H9 (cell line): ENCODE results near the gene PIK3CD. TPM values are rescaled to one million over a fixed set of nuclear protein-coding genes. Genes with fewer than 3 reads are reported as not detected.

ENCODE experiments used
- DNase-seq: peaks from one replicate; pipeline ENCODE4 v3.0.0-alpha.2; 2017
- H2AFZ ChIP-seq: one replicate; pipeline ENCODE4 v1.6.1; 2013; ENCODE audit warnings: mild to moderate bottlenecking, low read length, control low read depth, moderate library complexity
- H2AK5ac ChIP-seq: 2 replicates; pipeline ENCODE4 v1.6.1; 2013; ENCODE audit warnings: low read length, control low read depth, mixed read lengths; ENCODE audit not compliant: insufficient read length
- H2BK120ac ChIP-seq: one replicate; pipeline ENCODE4 v1.6.1; 2013; ENCODE audit warnings: low read depth, mild to moderate bottlenecking, low read length, control low read depth, inconsistent platforms; ENCODE audit not compliant: poor library complexity, severe bottlenecking
- H2BK12ac ChIP-seq: 2 replicates; pipeline ENCODE4 v1.6.1; 2013; ENCODE audit warnings: low read length, control low read depth, mixed read lengths, low read depth; ENCODE audit not compliant: insufficient read length
- H2BK15ac ChIP-seq: 2 replicates; pipeline ENCODE4 v1.6.1; 2013; ENCODE audit warnings: low read depth, low read length, control low read depth
- H2BK20ac ChIP-seq: one replicate; pipeline ENCODE4 v1.6.1; 2013; ENCODE audit warnings: low read depth, mild to moderate bottlenecking, low read length, control low read depth, inconsistent platforms; ENCODE audit not compliant: poor library complexity, severe bottlenecking
- H2BK5ac ChIP-seq: 2 replicates; pipeline ENCODE4 v1.6.1; 2013; ENCODE audit warnings: low read length, control low read depth, mixed read lengths; ENCODE audit not compliant: insufficient read length
- H3K14ac ChIP-seq: 2 replicates; pipeline ENCODE4 v1.6.1; 2013; ENCODE audit warnings: low read length, control low read depth; ENCODE audit not compliant: insufficient read depth
- H3K18ac ChIP-seq: 2 replicates; pipeline ENCODE4 v1.6.1; 2013; ENCODE audit warnings: low read depth, mild to moderate bottlenecking, mixed read lengths, low read length, control low read depth; ENCODE audit not compliant: insufficient read length
- H3K23ac ChIP-seq: 2 replicates; pipeline ENCODE4 v1.6.1; 2013; ENCODE audit warnings: low read length, control low read depth, mixed read lengths, low read depth; ENCODE audit not compliant: insufficient read length
- H3K23me2 ChIP-seq: 2 replicates; pipeline ENCODE4 v1.6.1; 2013; ENCODE audit warnings: low read depth, mild to moderate bottlenecking, mixed read lengths, low read length, control low read depth; ENCODE audit not compliant: insufficient read length, poor library complexity, severe bottlenecking
- H3K27ac ChIP-seq: 2 replicates; pipeline ENCODE4 v1.5.1; 2013; ENCODE audit warnings: low read length, control low read depth, mixed read lengths, low read depth; ENCODE audit not compliant: insufficient read length
- H3K27me3 ChIP-seq: 2 replicates; pipeline ENCODE4 v1.6.1; 2013; ENCODE audit warnings: low read length, control low read depth, inconsistent platforms; ENCODE audit not compliant: insufficient read depth
- H3K4ac ChIP-seq: 2 replicates; pipeline ENCODE4 v1.6.1; 2013; ENCODE audit warnings: low read depth, mild to moderate bottlenecking, control low read depth, inconsistent platforms, low read length, moderate library complexity
- H3K4me1 ChIP-seq: 2 replicates; pipeline ENCODE4 v1.6.1; 2013; ENCODE audit warnings: low read length, control low read depth, inconsistent platforms; ENCODE audit not compliant: insufficient read depth
- H3K4me2 ChIP-seq: 2 replicates; pipeline ENCODE4 v1.6.1; 2013; ENCODE audit warnings: low read length, control low read depth, mixed read lengths; ENCODE audit not compliant: insufficient read length, insufficient read depth
- H3K56ac ChIP-seq: 2 replicates; pipeline ENCODE4 v1.6.1; 2013; ENCODE audit warnings: low read depth, mild to moderate bottlenecking, mixed read lengths, low read length, control low read depth; ENCODE audit not compliant: insufficient read length
- H3K79me1 ChIP-seq: 2 replicates; pipeline ENCODE4 v1.6.1; 2013; ENCODE audit warnings: low read depth, mild to moderate bottlenecking, moderate library complexity, low read length, control low read depth, inconsistent platforms; ENCODE audit not compliant: insufficient read depth, poor library complexity, severe bottlenecking
- H3K79me2 ChIP-seq: 2 replicates; pipeline ENCODE4 v1.6.1; 2013; ENCODE audit warnings: low read length, control low read depth, inconsistent platforms; ENCODE audit not compliant: insufficient read depth
- H3K9ac ChIP-seq: 2 replicates; pipeline ENCODE4 v1.6.1; 2013; ENCODE audit warnings: low read length, control low read depth, mixed read lengths; ENCODE audit not compliant: insufficient read length; ENCODE audit errors: extremely low read depth
- H3K9me3 ChIP-seq: one replicate; pipeline ENCODE4 v1.6.1; 2013; ENCODE audit warnings: low read depth, low read length, inconsistent platforms; ENCODE audit not compliant: control insufficient read depth
- H3T11ph ChIP-seq: one replicate; pipeline ENCODE4 v1.6.1; 2013; ENCODE audit warnings: mild to moderate bottlenecking, low read length, control low read depth, inconsistent platforms
- H4K20me1 ChIP-seq: one replicate; pipeline ENCODE4 v1.6.1; 2013; ENCODE audit not compliant: control insufficient read depth, insufficient read length, insufficient read depth
- H4K5ac ChIP-seq: 2 replicates; pipeline ENCODE4 v1.6.1; 2013; ENCODE audit warnings: low read depth, mild to moderate bottlenecking, mixed read lengths, low read length, control low read depth; ENCODE audit not compliant: insufficient read length
- H4K8ac ChIP-seq: replicated peaks from 2 replicates; pipeline ENCODE4 v1.6.1; 2013; ENCODE audit warnings: low read length, control low read depth, mixed read lengths, low read depth; ENCODE audit not compliant: insufficient read length
- H4K91ac ChIP-seq: 2 replicates; pipeline ENCODE4 v1.6.1; 2013; ENCODE audit warnings: low read depth, mild to moderate bottlenecking, moderate library complexity, mixed read lengths, low read length, control low read depth; ENCODE audit not compliant: insufficient read length
- H3K27ac Mint-ChIP-seq, 3 experiments: 2 replicates in 2 of 3; 3 replicates in 1 of 3; pipeline ENCODE4 v1.8.0; 2020 to 2021; ENCODE audit warnings: mixed read lengths in 3 of 3, mild to moderate bottlenecking in 1 of 3, moderate library complexity in 1 of 3
- H3K27me3 Mint-ChIP-seq: 2 replicates; pipeline ENCODE4 v1.8.0; 2021; ENCODE audit warnings: low read depth, mild to moderate bottlenecking, moderate library complexity, mixed read lengths
- H3K36me3 Mint-ChIP-seq, 3 experiments: 2 replicates in 2 of 3; 3 replicates in 1 of 3; pipeline ENCODE4 v1.8.0; 2020 to 2021; ENCODE audit warnings: low read depth in 3 of 3, mixed read lengths in 3 of 3; ENCODE audit not compliant: insufficient read depth in 1 of 3
- H3K4me1 Mint-ChIP-seq, 2 experiments: 2 replicates each; pipeline ENCODE4 v1.8.0; 2020; ENCODE audit warnings: mixed read lengths in 2 of 2
- H3K4me3 Mint-ChIP-seq, 2 experiments: 2 replicates in 1 of 2; 3 replicates in 1 of 2; pipeline ENCODE4 v1.8.0; 2020 to 2021; ENCODE audit warnings: mild to moderate bottlenecking in 2 of 2, mixed read lengths in 2 of 2, moderate library complexity in 1 of 2
- H3K9me3 Mint-ChIP-seq, 2 experiments: 2 replicates in 1 of 2; 3 replicates in 1 of 2; pipeline ENCODE4 v1.8.0; 2020; ENCODE audit warnings: mild to moderate bottlenecking in 2 of 2, mixed read lengths in 2 of 2, moderate library complexity in 1 of 2
- WGBS: extraction: QIAGEN DNeasy Blood & Tissue Kit; methylation state at CpG from one replicate; pipeline ENCODE4 v1.1.7; 2013; ENCODE audit warnings: missing lambda C conversion rate, low lambda C conversion rate, mixed read lengths; ENCODE audit not compliant: insufficient read length; ENCODE audit errors: extremely low coverage; 5-methylcytosine and 5-hydroxymethylcytosine counted together
- total RNA-seq: library from RNA; stranded (reverse); gene quantifications from 2 replicates; pipeline ENCODE4 v1.2.1, GENCODE V29; 2021
- TF ChIP-seq, protein P1 (sequence below): fragments of 200-600 bp; sonication (generic); conservative IDR thresholded peaks from 3 replicates; pipeline ENCODE4 v1.8.0; 2021; ENCODE audit warnings: antibody characterized with exemption, mild to moderate bottlenecking

Gene PIK3CD
- total RNA-seq, 1 experiment from 2014 or later: 10.0 TPM

DNA sequence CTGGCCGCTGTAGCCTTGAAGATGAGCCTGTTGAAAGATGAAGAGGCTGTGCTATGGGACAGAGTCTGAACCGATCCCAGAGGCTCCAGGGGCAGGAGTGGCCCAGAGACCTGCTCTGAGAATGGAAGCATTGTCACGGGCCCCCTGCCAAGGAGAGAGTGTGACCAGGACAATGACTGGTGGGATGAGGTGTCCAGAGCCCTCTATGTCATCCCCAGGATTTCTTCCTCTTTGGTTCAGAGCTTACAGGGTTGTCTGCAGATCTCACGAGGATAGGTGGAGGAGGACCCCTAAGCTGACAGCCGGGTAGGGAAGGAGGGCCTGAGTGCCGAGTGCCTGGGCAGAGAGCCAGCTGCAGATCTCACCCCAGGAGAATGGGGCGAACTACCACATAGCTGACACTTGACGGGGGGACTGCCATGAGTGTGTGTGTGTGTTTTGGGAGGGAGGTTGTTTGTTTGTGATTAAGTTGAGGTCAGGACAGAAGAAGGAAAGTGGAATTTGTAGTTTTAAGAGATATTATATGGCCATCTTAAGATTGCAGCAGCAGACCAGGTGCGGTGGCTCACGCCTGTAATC lies 25.4 kb downstream of the PIK3CD start:
- no peak overlapping the region for H3K9ac ChIP-seq
- no peak overlapping the region for H3K4me2 ChIP-seq
- no peaks in the 10 kb centered on the region; the same call in 1 of the 2 replicates for H3K27me3 ChIP-seq
- 0 out of 2 replicates have a peak, but pooled peaks cover 1% of the 10 kb centered on the region for H3K27me3 Mint-ChIP-seq
- no peaks in the 10 kb centered on the region; a peak in 1 of 7 replicates for H3K36me3 Mint-ChIP-seq
- no peaks in the 10 kb centered on the region for H3K79me1 ChIP-seq
- no peak overlapping the region for H3K56ac ChIP-seq
- peaks cover 0 to 10% of the 10 kb centered on the region in 2 experiments; a peak in 3 of 4 replicates for H3K4me1 Mint-ChIP-seq
- no peaks in the 10 kb centered on the region for H4K20me1 ChIP-seq
- H3K18ac ChIP-seq: no peak overlapping the region
- H3K9me3 ChIP-seq: no peaks in the 10 kb centered on the region
- no peak overlapping the region for H2BK120ac ChIP-seq
- no peak overlapping the region for H3K14ac ChIP-seq
- TF ChIP-seq, protein P1, sequence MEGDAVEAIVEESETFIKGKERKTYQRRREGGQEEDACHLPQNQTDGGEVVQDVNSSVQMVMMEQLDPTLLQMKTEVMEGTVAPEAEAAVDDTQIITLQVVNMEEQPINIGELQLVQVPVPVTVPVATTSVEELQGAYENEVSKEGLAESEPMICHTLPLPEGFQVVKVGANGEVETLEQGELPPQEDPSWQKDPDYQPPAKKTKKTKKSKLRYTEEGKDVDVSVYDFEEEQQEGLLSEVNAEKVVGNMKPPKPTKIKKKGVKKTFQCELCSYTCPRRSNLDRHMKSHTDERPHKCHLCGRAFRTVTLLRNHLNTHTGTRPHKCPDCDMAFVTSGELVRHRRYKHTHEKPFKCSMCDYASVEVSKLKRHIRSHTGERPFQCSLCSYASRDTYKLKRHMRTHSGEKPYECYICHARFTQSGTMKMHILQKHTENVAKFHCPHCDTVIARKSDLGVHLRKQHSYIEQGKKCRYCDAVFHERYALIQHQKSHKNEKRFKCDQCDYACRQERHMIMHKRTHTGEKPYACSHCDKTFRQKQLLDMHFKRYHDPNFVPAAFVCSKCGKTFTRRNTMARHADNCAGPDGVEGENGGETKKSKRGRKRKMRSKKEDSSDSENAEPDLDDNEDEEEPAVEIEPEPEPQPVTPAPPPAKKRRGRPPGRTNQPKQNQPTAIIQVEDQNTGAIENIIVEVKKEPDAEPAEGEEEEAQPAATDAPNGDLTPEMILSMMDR: no peak
- no peaks in the 10 kb centered on the region for H3K9me3 Mint-ChIP-seq
- no peak overlapping the region for H3T11ph ChIP-seq
- no peak overlapping the region for H2BK5ac ChIP-seq
- H2AK5ac ChIP-seq: no peak overlapping the region
- H4K5ac ChIP-seq: no peak overlapping the region
- no peaks in the 10 kb centered on the region for H3K79me2 ChIP-seq
- no peak overlapping the region for H2BK20ac ChIP-seq
- H4K91ac ChIP-seq: no peak overlapping the region
- no CpG with 5 or more reads among the region's 10 CpGs for WGBS
- H2BK15ac ChIP-seq: no peak overlapping the region
- no peak overlapping the region for H4K8ac ChIP-seq
- no peak for DNase-seq
- no peak overlapping the region for H3K27ac ChIP-seq
- H3K23me2 ChIP-seq: no peaks in the 10 kb centered on the region
- no peaks in the 10 kb centered on the region for H3K4me1 ChIP-seq
- no peak overlapping the region for H3K27ac Mint-ChIP-seq
- no peak overlapping the region for H3K4me3 Mint-ChIP-seq
- H3K4ac ChIP-seq: no peak overlapping the region
- H3K23ac ChIP-seq: no peak overlapping the region
- H2BK12ac ChIP-seq: no peak overlapping the region
- no peak overlapping the region for H2AFZ ChIP-seq
